K562 (cell line): ENCODE measurements around the gene MRPL40. TPM values are rescaled to one million over a fixed set of nuclear protein-coding genes. Genes with fewer than 3 reads are reported as not detected.

Experiments used
- ASH1L ChIP-seq: fragments of 450-650 bp; IDR thresholded peaks from 2 replicates; pipeline ENCODE4 v1.6.1; 2018; ENCODE audit warnings: borderline replicate concordance, mild to moderate bottlenecking, low read depth; ENCODE audit not compliant: partially characterized antibody
- CBX3 ChIP-seq, 2 experiments: IDR thresholded peaks; 1 replicate in 1 of 2; 2 replicates in 1 of 2; pipeline ENCODE4 v1.6.1; 2012; ENCODE audit warnings: inconsistent platforms in 2 of 2, low read length in 2 of 2, borderline replicate concordance in 1 of 2, control low read depth in 1 of 2
- CEBPB ChIP-seq: fragments of 450-650 bp; IDR thresholded peaks from 2 replicates; pipeline ENCODE4 v1.6.1; 2016; ENCODE audit warnings: missing genetic modification characterization, missing compliant biosample characterization
- CGGBP1 ChIP-seq: fragments of 250-450 bp; sonication (Bioruptor Pico); IDR thresholded peaks from 2 replicates; pipeline ENCODE4 v1.9.0; 2021; ENCODE audit warnings: mild to moderate bottlenecking
- CREM ChIP-seq: IDR thresholded peaks from 2 replicates; pipeline ENCODE4 v1.6.1; 2014; ENCODE audit warnings: antibody characterized with exemption, low read depth
- E2F6 ChIP-seq, 2 experiments: IDR thresholded peaks; 2 replicates each; pipeline ENCODE4 v1.6.1; 2011; ENCODE audit warnings: borderline replicate concordance in 1 of 2, control low read depth in 1 of 2, low read depth in 1 of 2, low read length in 1 of 2, mild to moderate bottlenecking in 1 of 2, mixed read lengths in 1 of 2, moderate library complexity in 1 of 2; ENCODE audit not compliant: insufficient read depth in 1 of 2, insufficient read length in 1 of 2, poor library complexity in 1 of 2, severe bottlenecking in 1 of 2; ENCODE audit errors: extremely low read depth in 1 of 2
- GABPB2 ChIP-seq: fragments of 250-450 bp; sonication (Bioruptor Pico); conservative IDR thresholded peaks from 2 replicates; pipeline ENCODE4 v1.5.1; 2021; ENCODE audit warnings: mild to moderate bottlenecking
- GTF3C2 ChIP-seq: IDR thresholded peaks from 3 replicates; pipeline ENCODE4 v1.6.1; 2011; ENCODE audit warnings: borderline replicate concordance, mild to moderate bottlenecking, moderate library complexity; ENCODE audit not compliant: insufficient read length; ENCODE audit errors: extremely low read depth
- KLF6 ChIP-seq: fragments of 250-450 bp; sonication (Bioruptor Pico); IDR thresholded peaks from 2 replicates; pipeline ENCODE4 v1.4.0; 2020; ENCODE audit warnings: mild to moderate bottlenecking, moderate library complexity, borderline replicate concordance
- LEF1 ChIP-seq: fragments of 450-650 bp; IDR thresholded peaks from 2 replicates; pipeline ENCODE4 v1.6.1; 2016; ENCODE audit warnings: mild to moderate bottlenecking
- MAFF ChIP-seq: IDR thresholded peaks from 2 replicates; pipeline ENCODE4 v1.6.1; 2012; ENCODE audit warnings: low read length, improper control_type of control experiment
- MLX ChIP-seq, 2 experiments: fragments of 450-650 bp in 1 of 2; sonication (generic) in 1 of 2; formaldehyde crosslinking; conservative IDR thresholded peaks; 2 replicates each; pipeline versions ENCODE4 v1.4.0 to v1.8.1; 2020 to 2022; ENCODE audit warnings: mild to moderate bottlenecking in 1 of 2, missing genetic modification reagents in 1 of 2
- MYC ChIP-seq, 2 experiments: fragments of 250-450 bp in 1 of 2; sonication (Bioruptor Pico) in 1 of 2; IDR thresholded peaks; 2 replicates each; pipeline versions ENCODE4 v1.5.1 to v1.6.1; 2012 to 2021; ENCODE audit warnings: low read depth in 2 of 2, borderline replicate concordance in 1 of 2, improper control_type of control experiment in 1 of 2, low read length in 1 of 2, mild to moderate bottlenecking in 1 of 2, moderate library complexity in 1 of 2
- NEUROD1 ChIP-seq: fragments of 150-350 bp; IDR thresholded peaks from 2 replicates; pipeline ENCODE4 v1.6.1; 2014; ENCODE audit warnings: borderline replicate concordance, low read length, low read depth; ENCODE audit not compliant: partially characterized antibody
- OTX1 ChIP-seq: fragments of 450-650 bp; formaldehyde crosslinking; IDR thresholded peaks from 2 replicates; pipeline ENCODE4 v1.4.0; 2022; ENCODE audit warnings: mild to moderate bottlenecking
- PCBP1 ChIP-seq: fragments of 200-400 bp; formaldehyde crosslinking; IDR thresholded peaks from 2 replicates; pipeline ENCODE4 v1.6.1; 2018; ENCODE audit warnings: mild to moderate bottlenecking, low read depth, low read length; ENCODE audit not compliant: poor library complexity, severe bottlenecking
- PHB2 ChIP-seq: fragments of 450-650 bp; IDR thresholded peaks from 2 replicates; pipeline ENCODE4 v1.6.1; 2017; ENCODE audit warnings: low read depth
- PHTF2 ChIP-seq: fragments of 250-450 bp; sonication (Bioruptor Pico); IDR thresholded peaks from 2 replicates; pipeline ENCODE4 v1.5.0; 2021; ENCODE audit warnings: mild to moderate bottlenecking
- PML ChIP-seq: IDR thresholded peaks from 2 replicates; pipeline ENCODE4 v1.6.1; 2012; ENCODE audit warnings: low read length, inconsistent platforms
- RBBP5 ChIP-seq: fragments of 200-600 bp; sonication (generic); IDR thresholded peaks from 2 replicates; pipeline ENCODE4 v1.6.1; 2012; ENCODE audit warnings: borderline replicate concordance, mild to moderate bottlenecking, low read length, control low read depth, inconsistent platforms; ENCODE audit not compliant: insufficient read depth, poor library complexity, severe bottlenecking
- SMARCE1 ChIP-seq: fragments of 450-650 bp; IDR thresholded peaks from 2 replicates; pipeline ENCODE4 v1.7.1; 2016; ENCODE audit warnings: mild to moderate bottlenecking
- ZNF444 ChIP-seq: fragments of 250-450 bp; sonication (Bioruptor Pico); IDR thresholded peaks from 2 replicates; pipeline ENCODE4 v1.4.0; 2020; ENCODE audit warnings: mild to moderate bottlenecking, moderate library complexity
- ZNF561 ChIP-seq: fragments of 450-650 bp; formaldehyde crosslinking; conservative IDR thresholded peaks from 2 replicates; pipeline ENCODE4 v1.4.0; 2020; ENCODE audit warnings: mild to moderate bottlenecking, moderate library complexity
- ZNF75A ChIP-seq: fragments of 450-650 bp; formaldehyde crosslinking; IDR thresholded peaks from 2 replicates; pipeline ENCODE4 v1.4.0; 2020; ENCODE audit warnings: mild to moderate bottlenecking
- polyA plus RNA-seq, 8 experiments: library from polyadenylated mRNA; depleted of rRNA in 4 of 8; stranded (reverse) in 5 of 8; unstranded in 3 of 8; fragments of >200 nt; fragmentation: Nextera tagmentation in 2 of 8; fragmentation: Illumina TruSeq in 1 of 8; extraction: Ambion mirVana in 2 of 8; extraction: Trizol in 1 of 8; gene quantifications; 2 replicates each; pipeline versions ENCODE4 v1.2.1 to v1.2.3, GENCODE V29; 2011 to 2014; ENCODE audit warnings: inconsistent platforms in 1 of 8, missing spikeins in 1 of 8
- total RNA-seq, 7 experiments: library from RNA; depleted of rRNA in 6 of 7; stranded (reverse); fragments of >200 nt in 6 of 7; fragmentation: Illumina TruSeq in 2 of 7; extraction: Trizol in 2 of 7; gene quantifications; 2 replicates each; pipeline versions ENCODE4 v1.2.1 to v1.2.3, GENCODE V29; 2011 to 2021; ENCODE audit warnings: low replicate concordance in 1 of 7

Gene MRPL40
- total and polyA plus RNA-seq, 9 of the 15 experiments (the other 6 are each of a cell fraction or from before 2014, with no cell fraction given), result 132 to 652 (median 208) TPM

- TF ChIP-seq ZNF75A (CRISPR knock-in tag) (no peak), OTX1 (CRISPR knock-in tag) (peak; percentile 93; the same call in 1 of the 2 replicates), PHB2 (no peak), NEUROD1 (no peak), E2F6 (IDR thresholded peaks at IDR 0.05; ENCODE audit: borderline replicate concordance in 1 of 2, extremely low read depth in 1 of 2, insufficient read depth in 1 of 2, insufficient read length in 1 of 2, low read depth in 1 of 2, low read length in 1 of 2, poor library complexity in 1 of 2, severe bottlenecking in 1 of 2) (no peak), RBBP5 (peak; percentile 78), MYC (IDR thresholded peaks at IDR 0.05; ENCODE audit: low read depth, low read length) (no peak), MYC (CRISPR knock-in tag; IDR thresholded peaks at IDR 0.05; ENCODE audit: borderline replicate concordance, low read depth) (peak; percentile 92), ZNF561 (no peak), CBX3 (IDR thresholded peaks at IDR 0.05; ENCODE audit: borderline replicate concordance in 1 of 2, low read length in 2 of 2) (no peak), CREM (no peak), ASH1L (no peak), CEBPB (tag) (no peak), CGGBP1 (peak; percentile 2; the same call in 1 of the 2 replicates), ZNF444 (CRISPR knock-in tag) (0 out of 2 replicates have a peak, but pooled peaks have one; percentile 21), KLF6 (0 out of 2 replicates have a peak, but pooled peaks have one; percentile 28), LEF1 (no peak), MLX (CRISPR knock-in tag; conservative IDR thresholded peaks at IDR 0.05) (0 out of 4 replicates have a peak, but pooled peaks of 1 of the 2 experiments have one; percentile 87), GTF3C2 (no peak), GABPB2 (peak; percentile 69; the same call in 1 of the 2 replicates), PHTF2 (CRISPR knock-in tag) (no peak), PML (no peak), MAFF (no peak), SMARCE1 (no peak), PCBP1 (peak; percentile 97)
These were observed 47.8 kb downstream of the MRPL40 start (continued) for GRCh38 chr22:19480173-19480568.
